ENCODE results near the gene TMEM232.

- TF ChIP-seq, protein P1, sequence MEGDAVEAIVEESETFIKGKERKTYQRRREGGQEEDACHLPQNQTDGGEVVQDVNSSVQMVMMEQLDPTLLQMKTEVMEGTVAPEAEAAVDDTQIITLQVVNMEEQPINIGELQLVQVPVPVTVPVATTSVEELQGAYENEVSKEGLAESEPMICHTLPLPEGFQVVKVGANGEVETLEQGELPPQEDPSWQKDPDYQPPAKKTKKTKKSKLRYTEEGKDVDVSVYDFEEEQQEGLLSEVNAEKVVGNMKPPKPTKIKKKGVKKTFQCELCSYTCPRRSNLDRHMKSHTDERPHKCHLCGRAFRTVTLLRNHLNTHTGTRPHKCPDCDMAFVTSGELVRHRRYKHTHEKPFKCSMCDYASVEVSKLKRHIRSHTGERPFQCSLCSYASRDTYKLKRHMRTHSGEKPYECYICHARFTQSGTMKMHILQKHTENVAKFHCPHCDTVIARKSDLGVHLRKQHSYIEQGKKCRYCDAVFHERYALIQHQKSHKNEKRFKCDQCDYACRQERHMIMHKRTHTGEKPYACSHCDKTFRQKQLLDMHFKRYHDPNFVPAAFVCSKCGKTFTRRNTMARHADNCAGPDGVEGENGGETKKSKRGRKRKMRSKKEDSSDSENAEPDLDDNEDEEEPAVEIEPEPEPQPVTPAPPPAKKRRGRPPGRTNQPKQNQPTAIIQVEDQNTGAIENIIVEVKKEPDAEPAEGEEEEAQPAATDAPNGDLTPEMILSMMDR (optimal IDR thresholded peaks at IDR 0.05 in 1 of 3, IDR thresholded peaks at IDR 0.05 in 1 of 3, conservative IDR thresholded peaks at IDR 0.05 in 1 of 3; ENCODE audit: extremely low read depth in 1 of 3, insufficient read depth in 2 of 3, low read length in 3 of 3): no peak
- TF ChIP-seq EZH2 (IDR thresholded peaks at IDR 0.05; ENCODE audit: low read length): no peak
These were observed 62.9 kb downstream of the TMEM232 start for GRCh38 chr5:110663525-110663924.

All from keratinocyte (primary cell).